Smooth muscle cell (in vitro differentiated cells): ENCODE results near the gene SPPL2C. TPM values are rescaled to one million over a fixed set of nuclear protein-coding genes. Genes with fewer than 3 reads are reported as not detected.

Experiments used
- DNase-seq: peaks from one replicate; lab custom pipeline; 2025; ENCODE audit not compliant: unreplicated experiment; lab: John Stamatoyannopoulos, UW
- H2AFZ ChIP-seq: fragments of 200-600 bp; sonication (generic); 2 replicates; pipeline ENCODE4 v1.6.0; 2016; ENCODE audit warnings: antibody characterized with exemption, low read depth, mild to moderate bottlenecking
- H3F3A ChIP-seq: fragments of 200-600 bp; sonication (generic); 2 replicates; pipeline ENCODE4 v1.6.0; 2017; ENCODE audit warnings: antibody characterized with exemption, low read depth
- H3K27ac ChIP-seq: fragments of 200-600 bp; sonication (generic); 2 replicates; pipeline ENCODE4 v1.5.1; 2016; ENCODE audit warnings: low read depth, mild to moderate bottlenecking
- H3K27me3 ChIP-seq: fragments of 200-600 bp; sonication (generic); 2 replicates; pipeline ENCODE4 v1.6.1; 2016; ENCODE audit warnings: low read depth, mild to moderate bottlenecking
- H3K36me3 ChIP-seq: fragments of 200-600 bp; sonication (generic); 2 replicates; pipeline ENCODE4 v1.5.1; 2016; ENCODE audit warnings: low read depth
- H3K4me1 ChIP-seq: fragments of 200-600 bp; sonication (generic); 2 replicates; pipeline ENCODE4 v1.5.1; 2016; ENCODE audit warnings: low read depth
- H3K4me2 ChIP-seq: fragments of 200-600 bp; sonication (generic); 2 replicates; pipeline ENCODE4 v1.6.0; 2016; ENCODE audit warnings: mild to moderate bottlenecking
- H3K4me3 ChIP-seq: fragments of 200-600 bp; sonication (generic); 2 replicates; pipeline ENCODE4 v1.5.1; 2016; ENCODE audit warnings: mild to moderate bottlenecking
- H3K79me2 ChIP-seq: fragments of 200-600 bp; sonication (generic); 2 replicates; pipeline ENCODE4 v1.6.0; 2016; ENCODE audit warnings: low read depth, mild to moderate bottlenecking
- H3K9ac ChIP-seq: fragments of 200-600 bp; sonication (generic); 2 replicates; pipeline ENCODE4 v1.6.0; 2016; ENCODE audit warnings: low read depth
- H3K9me3 ChIP-seq: fragments of 200-600 bp; sonication (generic); replicated peaks from 2 replicates; pipeline ENCODE4 v1.5.1; 2016; ENCODE audit warnings: low read depth
- H4K20me1 ChIP-seq: fragments of 200-600 bp; sonication (generic); 2 replicates; pipeline ENCODE4 v1.6.0; 2016; ENCODE audit warnings: low read depth
- WGBS: methylation state at CpG from one replicate; pipeline ENCODE4 v1.1.7; 2016; ENCODE audit warnings: low lambda C conversion rate; 5-methylcytosine and 5-hydroxymethylcytosine counted together
- polyA plus RNA-seq: library from polyadenylated mRNA; unstranded; fragments of >200 nt; fragmentation: Nextera tagmentation; extraction: Ambion mirVana; gene quantifications from 2 replicates; pipeline ENCODE4 v1.2.1, GENCODE V29; 2016
- total RNA-seq: library from RNA; depleted of rRNA; stranded (reverse); fragments of >200 nt; gene quantifications from 2 replicates; pipeline ENCODE4 v1.2.3, GENCODE V29; 2014
- TF ChIP-seq, protein P1 (sequence below): fragments of 200-600 bp; sonication (generic); IDR thresholded peaks from 2 replicates; pipeline ENCODE4 v1.5.1; 2017; ENCODE audit warnings: borderline replicate concordance, mild to moderate bottlenecking, antibody characterized with exemption; ENCODE audit not compliant: insufficient read depth, poor library complexity, severe bottlenecking

SPPL2C gene
- total and polyA plus RNA-seq, 2 experiments from 2014 or later: not detected

DNA sequence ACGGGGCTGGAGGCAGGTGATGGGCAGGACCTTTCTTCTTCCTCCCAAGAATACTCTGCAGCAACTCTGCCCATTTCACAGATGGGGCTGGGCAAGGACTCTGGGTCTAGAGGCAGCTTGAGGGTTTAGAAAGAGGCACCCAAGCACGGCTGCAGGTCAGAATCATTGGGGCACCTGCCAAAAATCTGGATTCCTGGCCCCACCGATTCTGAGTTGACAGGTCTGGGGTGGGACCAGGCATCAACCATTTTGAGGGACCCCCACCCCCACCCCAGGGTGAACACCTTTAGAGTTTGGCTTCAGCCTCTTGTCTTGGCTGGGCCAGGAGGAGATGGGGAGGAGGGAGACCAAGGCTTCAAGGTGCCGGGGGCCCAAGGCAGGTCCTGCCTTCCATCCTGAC is 5.3 kb downstream of the SPPL2C start:
- no peak overlapping the region for H3K9ac ChIP-seq
- no peak for DNase-seq
- no peak overlapping the region for H3K4me2 ChIP-seq
- H2AFZ ChIP-seq: no peak overlapping the region
- no peak overlapping the region for H3K4me3 ChIP-seq
- peaks cover 7% of the 10 kb centered on the region for H3K27me3 ChIP-seq
- no peaks in the 10 kb centered on the region for H3K4me1 ChIP-seq
- H4K20me1 ChIP-seq: no peaks in the 10 kb centered on the region
- no peaks in the 10 kb centered on the region for H3K9me3 ChIP-seq
- WGBS: 93% methylated on average over 4 of the region's 4 CpGs
- H3K36me3 ChIP-seq: no peaks in the 10 kb centered on the region
- no peak overlapping the region for H3K27ac ChIP-seq
- H3K79me2 ChIP-seq: no peaks in the 10 kb centered on the region
- no peaks in the 10 kb centered on the region for H3F3A ChIP-seq
- TF ChIP-seq, protein P1, sequence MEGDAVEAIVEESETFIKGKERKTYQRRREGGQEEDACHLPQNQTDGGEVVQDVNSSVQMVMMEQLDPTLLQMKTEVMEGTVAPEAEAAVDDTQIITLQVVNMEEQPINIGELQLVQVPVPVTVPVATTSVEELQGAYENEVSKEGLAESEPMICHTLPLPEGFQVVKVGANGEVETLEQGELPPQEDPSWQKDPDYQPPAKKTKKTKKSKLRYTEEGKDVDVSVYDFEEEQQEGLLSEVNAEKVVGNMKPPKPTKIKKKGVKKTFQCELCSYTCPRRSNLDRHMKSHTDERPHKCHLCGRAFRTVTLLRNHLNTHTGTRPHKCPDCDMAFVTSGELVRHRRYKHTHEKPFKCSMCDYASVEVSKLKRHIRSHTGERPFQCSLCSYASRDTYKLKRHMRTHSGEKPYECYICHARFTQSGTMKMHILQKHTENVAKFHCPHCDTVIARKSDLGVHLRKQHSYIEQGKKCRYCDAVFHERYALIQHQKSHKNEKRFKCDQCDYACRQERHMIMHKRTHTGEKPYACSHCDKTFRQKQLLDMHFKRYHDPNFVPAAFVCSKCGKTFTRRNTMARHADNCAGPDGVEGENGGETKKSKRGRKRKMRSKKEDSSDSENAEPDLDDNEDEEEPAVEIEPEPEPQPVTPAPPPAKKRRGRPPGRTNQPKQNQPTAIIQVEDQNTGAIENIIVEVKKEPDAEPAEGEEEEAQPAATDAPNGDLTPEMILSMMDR: no peak

DNA sequence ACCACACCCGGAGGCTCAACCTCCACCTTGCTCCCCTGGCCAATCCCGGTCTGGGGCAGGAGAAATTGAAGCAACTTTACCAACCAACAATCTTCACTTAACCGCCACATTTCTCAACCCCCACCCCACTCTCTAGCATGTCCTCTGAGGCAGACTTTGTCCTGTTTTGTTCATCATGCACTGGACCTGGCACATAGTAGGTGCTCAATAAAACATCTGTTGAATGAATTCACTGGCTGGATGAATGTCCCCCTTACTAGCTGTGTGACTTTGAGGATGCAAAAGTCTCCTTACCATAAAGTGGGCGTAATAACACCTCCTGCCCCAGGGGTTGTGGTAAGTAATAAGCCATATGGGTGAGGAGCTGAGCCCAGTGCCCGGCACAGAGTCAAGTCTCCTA is 5.8 kb downstream of the SPPL2C start:
- Histone ChIP-seq H3K27ac (no peak overlapping the region), H4K20me1 (no peaks in the 10 kb centered on the region), H3K9me3 (no peaks in the 10 kb centered on the region), H3F3A (no peaks in the 10 kb centered on the region), H3K27me3 (peaks cover 7% of the 10 kb centered on the region), H3K4me1 (no peaks in the 10 kb centered on the region), H3K36me3 (no peaks in the 10 kb centered on the region), H2AFZ (no peak overlapping the region), H3K9ac (no peak overlapping the region), H3K4me3 (no peak overlapping the region), H3K4me2 (no peak overlapping the region), H3K79me2 (no peaks in the 10 kb centered on the region)
- DNase-seq: no peak
- 90% methylated on average over 5 of the region's 5 CpGs for WGBS
- TF ChIP-seq, protein P1: no peak

DNA sequence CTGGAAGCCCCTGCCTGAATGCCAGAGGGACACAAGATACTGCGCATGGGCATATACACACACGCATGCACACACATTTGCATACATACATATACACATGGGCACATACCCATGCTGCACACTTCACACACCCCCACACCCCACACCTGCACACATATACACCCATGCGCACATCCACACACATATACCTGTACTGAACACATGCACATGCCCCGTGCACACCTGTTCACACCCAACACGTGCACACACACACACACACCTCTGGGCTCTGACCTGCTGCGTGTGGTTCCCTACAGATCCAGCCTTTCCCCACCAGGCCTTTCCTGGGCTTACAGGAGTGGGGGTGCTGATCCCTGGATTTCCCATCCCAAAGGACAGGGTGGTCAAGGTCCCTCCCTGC is 6.3 kb downstream of the SPPL2C start:
- no peaks in the 10 kb centered on the region for H3K79me2 ChIP-seq
- 89% methylated on average over 6 of the region's 6 CpGs for WGBS
- no peaks in the 10 kb centered on the region for H3K4me1 ChIP-seq
- DNase-seq: no peak
- no peaks in the 10 kb centered on the region for H4K20me1 ChIP-seq
- TF ChIP-seq, protein P1: no peak
- H3F3A ChIP-seq: no peaks in the 10 kb centered on the region
- no peak overlapping the region for H3K4me3 ChIP-seq
- no peak overlapping the region for H3K4me2 ChIP-seq
- no peak overlapping the region for H3K9ac ChIP-seq
- H3K27me3 ChIP-seq: peaks cover 7% of the 10 kb centered on the region
- H2AFZ ChIP-seq: no peak overlapping the region
- H3K27ac ChIP-seq: no peak overlapping the region
- H3K36me3 ChIP-seq: no peaks in the 10 kb centered on the region
- no peaks in the 10 kb centered on the region for H3K9me3 ChIP-seq

DNA sequence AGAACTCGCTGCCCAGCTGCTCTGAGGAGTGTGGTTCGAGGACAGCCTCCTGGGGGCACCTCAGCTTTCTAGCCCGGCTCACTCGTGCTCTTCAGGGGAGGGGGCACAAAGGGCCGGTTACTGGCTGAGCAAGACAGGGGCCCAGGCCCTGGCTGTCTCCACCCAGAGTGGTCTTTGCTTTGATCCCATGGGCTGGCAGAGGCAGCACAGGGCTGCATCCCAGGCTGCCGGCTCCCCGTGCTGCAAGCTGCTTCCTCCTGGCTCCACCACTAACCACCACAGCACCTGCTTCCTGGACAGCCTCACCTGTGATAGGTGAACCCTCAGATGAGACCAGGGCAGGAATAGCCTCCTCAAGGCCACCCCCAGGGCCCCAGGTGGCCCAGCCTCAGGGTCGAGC is 6.8 kb downstream of the SPPL2C start:
- Histone ChIP-seq H3K79me2 (no peaks in the 10 kb centered on the region), H2AFZ (no peak overlapping the region), H3K4me1 (no peaks in the 10 kb centered on the region), H3K36me3 (no peaks in the 10 kb centered on the region), H3K27me3 (peaks cover 7% of the 10 kb centered on the region), H3K27ac (no peak overlapping the region), H3K9me3 (no peaks in the 10 kb centered on the region), H3K9ac (no peak overlapping the region), H4K20me1 (no peaks in the 10 kb centered on the region), H3F3A (no peaks in the 10 kb centered on the region), H3K4me3 (no peak overlapping the region), H3K4me2 (no peak overlapping the region)
- DNase-seq: no peak
- 76% methylated on average over 8 of the region's 8 CpGs for whole genome bisulfite sequencing
- TF ChIP-seq, protein P1: no peak
